ENCODE data around the gene MYBBP1A. TPM values are rescaled to one million over a fixed set of nuclear protein-coding genes. Genes with fewer than 3 reads are reported as not detected.

MYBBP1A gene
- total and polyA plus RNA-seq, 8 donors = 21.8 to 93.1 (median 35.5) TPM

DNA sequence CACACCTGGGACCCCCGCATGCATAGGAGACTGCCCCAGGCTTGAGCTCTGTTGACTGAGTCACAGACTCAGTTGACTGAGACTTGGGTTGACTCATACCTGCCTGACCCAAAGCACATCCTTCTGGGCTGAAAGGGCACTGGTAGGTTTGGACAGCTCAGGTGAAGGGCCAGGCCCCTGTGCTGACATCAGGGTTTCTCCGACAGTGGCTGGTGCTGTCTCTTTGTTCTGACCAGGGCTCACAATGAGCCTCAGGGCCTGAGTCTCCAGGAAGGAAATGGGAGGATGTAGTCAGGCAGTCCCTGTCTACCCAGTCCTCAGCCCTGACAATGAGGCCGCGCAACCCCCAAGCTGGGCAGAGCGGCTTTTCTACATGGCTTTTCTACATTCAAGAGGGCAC, 50.0 kb downstream of the MYBBP1A start:
- intact Hi-C loops (cut with DNase I) = loop anchor here in 1 of 3 donors (10.0 kb wide), 1 partner anchor 70 kb away; the partner anchor contains the start of gene SPNS3
- Histone ChIP-seq H3K4me3 (no peak overlapping the region), H3K27ac (no peak overlapping the region), H3K27me3 (no peaks in the 10 kb centered on the region), H3K4me1 (peaks cover 0 to 25% (median 7%) of the 10 kb centered on the region in 3 donors), H3K9me3 (no peaks in the 10 kb centered on the region), H3K36me3 (no peaks in the 10 kb centered on the region)
- no peak for FAIRE-seq
- no peak for ATAC-seq
- no peak for DNase-seq
- WGBS, 2 donors = 96 to 97% methylated on average over 5 of the region's 5 CpGs
- TF ChIP-seq, protein P1, sequence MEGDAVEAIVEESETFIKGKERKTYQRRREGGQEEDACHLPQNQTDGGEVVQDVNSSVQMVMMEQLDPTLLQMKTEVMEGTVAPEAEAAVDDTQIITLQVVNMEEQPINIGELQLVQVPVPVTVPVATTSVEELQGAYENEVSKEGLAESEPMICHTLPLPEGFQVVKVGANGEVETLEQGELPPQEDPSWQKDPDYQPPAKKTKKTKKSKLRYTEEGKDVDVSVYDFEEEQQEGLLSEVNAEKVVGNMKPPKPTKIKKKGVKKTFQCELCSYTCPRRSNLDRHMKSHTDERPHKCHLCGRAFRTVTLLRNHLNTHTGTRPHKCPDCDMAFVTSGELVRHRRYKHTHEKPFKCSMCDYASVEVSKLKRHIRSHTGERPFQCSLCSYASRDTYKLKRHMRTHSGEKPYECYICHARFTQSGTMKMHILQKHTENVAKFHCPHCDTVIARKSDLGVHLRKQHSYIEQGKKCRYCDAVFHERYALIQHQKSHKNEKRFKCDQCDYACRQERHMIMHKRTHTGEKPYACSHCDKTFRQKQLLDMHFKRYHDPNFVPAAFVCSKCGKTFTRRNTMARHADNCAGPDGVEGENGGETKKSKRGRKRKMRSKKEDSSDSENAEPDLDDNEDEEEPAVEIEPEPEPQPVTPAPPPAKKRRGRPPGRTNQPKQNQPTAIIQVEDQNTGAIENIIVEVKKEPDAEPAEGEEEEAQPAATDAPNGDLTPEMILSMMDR (IDR thresholded peaks at IDR 0.05) = no peak

DNA sequence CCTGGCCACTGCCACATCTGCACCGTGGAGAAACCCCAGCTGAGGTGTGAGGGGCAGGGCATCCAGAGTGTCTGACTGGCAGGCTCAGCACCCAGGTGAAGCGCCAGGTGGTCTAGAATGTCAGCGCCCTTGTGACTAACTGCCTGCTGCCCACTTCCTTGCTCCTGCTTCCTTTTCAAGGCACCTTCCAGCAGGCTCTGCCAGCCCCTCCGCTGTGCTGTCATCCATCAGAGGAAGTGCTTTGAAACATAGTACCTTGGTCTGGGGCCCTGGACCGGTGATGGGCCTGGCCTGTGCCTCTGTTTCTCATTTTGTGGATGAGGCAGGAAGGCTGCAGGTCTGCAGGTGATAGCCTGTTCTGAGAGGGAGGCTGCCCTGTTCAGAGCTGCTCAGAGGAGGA, 51.0 kb downstream of the MYBBP1A start:
- no peaks in the 10 kb centered on the region for H3K36me3 ChIP-seq
- no peaks in the 10 kb centered on the region for H3K9me3 ChIP-seq
- intact Hi-C loops (cut with DNase I) = loop anchor here in 1 of 3 donors (10.0 kb wide), 1 partner anchor 69 kb away; the partner anchor contains the start of gene SPNS3
- H3K27ac ChIP-seq = no peak overlapping the region
- no peak for FAIRE-seq
- DNase-seq = no peak
- WGBS, 2 donors = 84 to 92% methylated on average over 5 of the region's 5 CpGs
- H3K4me3 ChIP-seq = no peak overlapping the region
- no peak for ATAC-seq
- peaks cover 0 to 24% (median 7%) of the 10 kb centered on the region in 3 donors for H3K4me1 ChIP-seq
- no peaks in the 10 kb centered on the region for H3K27me3 ChIP-seq
- TF ChIP-seq, protein P1 (IDR thresholded peaks at IDR 0.05) = no peak

DNA sequence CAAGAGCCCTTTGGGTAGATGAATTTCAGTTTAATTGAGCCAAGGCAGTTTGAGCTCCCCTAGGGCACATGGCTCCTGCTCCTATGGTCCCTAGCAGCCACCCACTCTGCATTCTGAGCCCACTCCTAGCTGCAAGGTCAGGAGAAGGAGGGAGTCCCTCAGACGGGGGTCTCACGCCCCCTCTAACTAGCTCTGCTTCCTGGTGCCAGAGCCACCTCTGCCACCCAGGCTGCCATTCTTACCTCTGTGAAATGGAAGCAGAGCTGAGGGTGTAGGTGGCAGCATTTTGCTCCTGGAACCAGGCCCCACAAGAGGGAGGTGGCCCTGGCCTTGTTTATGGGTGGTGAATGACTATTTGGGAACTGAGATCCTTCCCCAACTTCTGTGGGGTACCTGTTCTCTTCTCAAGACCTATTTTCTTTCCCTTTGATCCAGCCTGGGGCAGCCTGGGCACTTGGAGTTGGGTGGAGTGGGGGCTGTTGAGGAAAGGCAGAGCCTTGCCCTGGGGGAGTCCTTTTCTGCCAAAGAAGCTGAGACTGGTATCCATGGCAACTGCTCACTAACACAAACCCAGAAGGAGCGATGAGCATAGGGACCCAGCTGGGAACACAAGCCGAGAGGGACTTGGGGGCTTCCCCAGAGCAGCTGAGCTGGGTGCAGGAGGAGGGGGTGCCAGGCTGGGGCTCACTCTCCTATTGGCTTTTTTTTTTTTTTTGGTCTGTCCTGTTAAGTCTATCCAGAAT, 51.7 kb downstream of the MYBBP1A start:
- FAIRE-seq = no peak
- 89 to 92% methylated on average over 4 of the region's 4 CpGs for WGBS, 2 donors
- ATAC-seq = no peak
- no peak overlapping the region for H3K4me3 ChIP-seq
- intact Hi-C loops (cut with DNase I) = loop anchor here in 1 of 3 donors (10.0 kb wide), 1 partner anchor 69 kb away; the partner anchor contains the start of gene SPNS3
- H3K27ac ChIP-seq = no peak overlapping the region
- no peaks in the 10 kb centered on the region for H3K36me3 ChIP-seq
- no peaks in the 10 kb centered on the region for H3K27me3 ChIP-seq
- TF ChIP-seq, protein P1 (IDR thresholded peaks at IDR 0.05) = no peak
- DNase-seq = peak in 1 of 6 donors; percentile 29
- peaks cover 0 to 24% (median 7%) of the 10 kb centered on the region in 3 donors for H3K4me1 ChIP-seq
- H3K9me3 ChIP-seq = no peaks in the 10 kb centered on the region

DNA sequence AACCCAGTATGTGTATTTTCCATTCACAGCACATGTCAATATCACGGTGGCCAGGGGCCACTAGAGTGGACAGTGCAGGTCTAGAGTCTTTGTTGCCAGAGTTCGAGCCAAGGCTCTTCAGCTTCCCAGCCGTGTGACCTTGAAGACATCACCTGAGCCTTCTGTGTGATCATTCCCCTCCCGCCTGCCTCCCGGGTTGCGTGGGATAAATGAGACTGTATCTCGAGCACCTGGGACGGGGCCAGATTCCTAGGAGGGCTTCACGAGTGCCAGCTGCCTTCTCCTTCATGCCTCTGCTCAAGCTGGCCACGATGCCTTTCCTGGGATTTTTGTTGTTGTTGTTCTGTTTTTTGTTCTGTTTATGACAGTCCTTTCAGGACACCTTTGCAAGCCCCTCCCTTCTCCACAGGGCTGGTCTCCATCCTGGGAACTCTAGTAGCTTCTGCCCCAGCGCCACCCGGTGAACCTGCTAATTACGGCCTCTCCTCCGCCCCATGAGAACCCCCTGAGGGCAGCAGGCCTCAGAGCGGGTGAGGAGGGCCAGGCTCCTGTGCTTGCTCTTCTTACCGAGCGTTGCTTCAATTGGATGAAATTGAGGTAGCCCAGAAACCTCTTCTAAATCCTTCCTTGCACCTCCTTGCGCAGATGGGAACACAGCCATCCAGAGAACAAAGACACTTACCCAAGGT, 52.6 kb downstream of the MYBBP1A start:
- no peak for DNase-seq
- 48 to 53% methylated on average over 18 of the region's 18 CpGs for WGBS, 2 donors
- Histone ChIP-seq H3K27ac (no peak overlapping the region), H3K9me3 (no peaks in the 10 kb centered on the region), H3K4me3 (no peak overlapping the region), H3K36me3 (no peaks in the 10 kb centered on the region), H3K27me3 (no peaks in the 10 kb centered on the region), H3K4me1 (peaks cover 0 to 27% (median 7%) of the 10 kb centered on the region in 3 donors)
- intact Hi-C loops (cut with DNase I) = loop anchor here in 1 of 3 donors (10.0 kb wide), 1 partner anchor 68 kb away; the partner anchor contains the start of gene SPNS3
- TF ChIP-seq, protein P1 (IDR thresholded peaks at IDR 0.05) = no peak
- no peak for FAIRE-seq
- no peak for ATAC-seq

Measured in pancreas (tissue), 10 donors.